ENCODE results near the gene FAXDC2. TPM values are rescaled to one million over a fixed set of nuclear protein-coding genes. Genes with fewer than 3 reads are reported as not detected.
A peak's percentile ranks its signal among the peaks of the same experiment; 100 is the strongest.

FAXDC2 gene
- total and polyA plus RNA-seq, 2 of the 13 experiments (the other 11 are each of a cell fraction or from before 2014, with no cell fraction given) = 4.7 to 58.8 TPM

DNA sequence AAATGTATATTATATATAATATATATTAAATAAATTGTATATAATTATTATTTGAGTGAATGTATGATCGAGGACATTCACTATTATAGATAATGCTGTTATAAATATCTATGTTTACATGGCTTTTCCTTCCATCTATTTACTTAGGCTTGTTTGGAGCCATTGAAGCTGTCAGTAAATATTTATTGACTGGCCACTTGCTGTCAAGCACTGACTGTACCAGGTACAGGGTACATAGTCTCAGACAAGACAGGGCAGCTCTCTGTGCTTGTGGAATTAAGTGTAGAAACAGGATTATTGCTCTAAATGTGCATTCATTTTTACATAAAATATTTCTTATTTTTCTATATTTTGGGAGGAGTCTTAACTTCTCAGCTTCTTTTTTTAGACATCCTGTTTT is 16.4 kb downstream of the FAXDC2 start (continued):
- TF ChIP-seq, protein P1, sequence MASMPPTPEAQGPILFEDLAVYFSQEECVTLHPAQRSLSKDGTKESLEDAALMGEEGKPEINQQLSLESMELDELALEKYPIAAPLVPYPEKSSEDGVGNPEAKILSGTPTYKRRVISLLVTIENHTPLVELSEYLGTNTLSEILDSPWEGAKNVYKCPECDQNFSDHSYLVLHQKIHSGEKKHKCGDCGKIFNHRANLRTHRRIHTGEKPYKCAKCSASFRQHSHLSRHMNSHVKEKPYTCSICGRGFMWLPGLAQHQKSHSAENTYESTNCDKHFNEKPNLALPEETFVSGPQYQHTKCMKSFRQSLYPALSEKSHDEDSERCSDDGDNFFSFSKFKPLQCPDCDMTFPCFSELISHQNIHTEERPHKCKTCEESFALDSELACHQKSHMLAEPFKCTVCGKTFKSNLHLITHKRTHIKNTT (CRISPR knock-in tag; IDR thresholded peaks at IDR 0.05) = no peak
- peak; percentile 86 for TF ChIP-seq HMG20A (CRISPR knock-in tag; IDR thresholded peaks at IDR 0.05; ENCODE audit: borderline replicate concordance)
- TF ChIP-seq ZNF589 (CRISPR knock-in tag; conservative IDR thresholded peaks at IDR 0.05) = no peak
- TF ChIP-seq, protein P2, sequence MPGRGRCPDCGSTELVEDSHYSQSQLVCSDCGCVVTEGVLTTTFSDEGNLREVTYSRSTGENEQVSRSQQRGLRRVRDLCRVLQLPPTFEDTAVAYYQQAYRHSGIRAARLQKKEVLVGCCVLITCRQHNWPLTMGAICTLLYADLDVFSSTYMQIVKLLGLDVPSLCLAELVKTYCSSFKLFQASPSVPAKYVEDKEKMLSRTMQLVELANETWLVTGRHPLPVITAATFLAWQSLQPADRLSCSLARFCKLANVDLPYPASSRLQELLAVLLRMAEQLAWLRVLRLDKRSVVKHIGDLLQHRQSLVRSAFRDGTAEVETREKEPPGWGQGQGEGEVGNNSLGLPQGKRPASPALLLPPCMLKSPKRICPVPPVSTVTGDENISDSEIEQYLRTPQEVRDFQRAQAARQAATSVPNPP (CRISPR knock-in tag; IDR thresholded peaks at IDR 0.05) = no peak
- TF ChIP-seq, protein P3, sequence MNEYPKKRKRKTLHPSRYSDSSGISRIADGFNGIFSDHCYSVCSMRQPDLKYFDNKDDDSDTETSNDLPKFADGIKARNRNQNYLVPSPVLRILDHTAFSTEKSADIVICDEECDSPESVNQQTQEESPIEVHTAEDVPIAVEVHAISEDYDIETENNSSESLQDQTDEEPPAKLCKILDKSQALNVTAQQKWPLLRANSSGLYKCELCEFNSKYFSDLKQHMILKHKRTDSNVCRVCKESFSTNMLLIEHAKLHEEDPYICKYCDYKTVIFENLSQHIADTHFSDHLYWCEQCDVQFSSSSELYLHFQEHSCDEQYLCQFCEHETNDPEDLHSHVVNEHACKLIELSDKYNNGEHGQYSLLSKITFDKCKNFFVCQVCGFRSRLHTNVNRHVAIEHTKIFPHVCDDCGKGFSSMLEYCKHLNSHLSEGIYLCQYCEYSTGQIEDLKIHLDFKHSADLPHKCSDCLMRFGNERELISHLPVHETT (CRISPR knock-in tag; conservative IDR thresholded peaks at IDR 0.05) = no peak
- TF ChIP-seq MTA1 (CRISPR knock-in tag; IDR thresholded peaks at IDR 0.05; ENCODE audit: borderline replicate concordance) = no peak
- TF ChIP-seq ZNF10 (CRISPR knock-in tag; IDR thresholded peaks at IDR 0.05; ENCODE audit: borderline replicate concordance, low read depth) = no peak
- TF ChIP-seq MTF1 (CRISPR knock-in tag; IDR thresholded peaks at IDR 0.05) = no peak
- TF ChIP-seq IKZF4 (CRISPR knock-in tag; IDR thresholded peaks at IDR 0.05; ENCODE audit: borderline replicate concordance, low read depth, not compliant biosample characterization) = no peak
- TF ChIP-seq ZNF570 (CRISPR knock-in tag; IDR thresholded peaks at IDR 0.05; ENCODE audit: borderline replicate concordance) = no peak
- TF ChIP-seq ZNF3 (CRISPR knock-in tag; IDR thresholded peaks at IDR 0.05) = no peak
- no peak for TF ChIP-seq MAFK (conservative IDR thresholded peaks at IDR 0.05 in 1 of 2, IDR thresholded peaks at IDR 0.05 in 1 of 2; ENCODE audit: low read length in 2 of 2)
- no peak for TF ChIP-seq ZNF260 (CRISPR knock-in tag; IDR thresholded peaks at IDR 0.05; ENCODE audit: borderline replicate concordance, low read depth)
- no peak for TF ChIP-seq MBD4 (IDR thresholded peaks at IDR 0.05; ENCODE audit: borderline replicate concordance, low read length)
- TF ChIP-seq ZKSCAN1 (IDR thresholded peaks at IDR 0.05; ENCODE audit: low read length) = no peak
- no peak for TF ChIP-seq ZNF773 (CRISPR knock-in tag; IDR thresholded peaks at IDR 0.05; ENCODE audit: borderline replicate concordance)
- TF ChIP-seq ZNF446 (CRISPR knock-in tag; IDR thresholded peaks at IDR 0.05) = no peak
- no peak for TF ChIP-seq ZFP41 (CRISPR knock-in tag; IDR thresholded peaks at IDR 0.05; ENCODE audit: borderline replicate concordance)
- TF ChIP-seq HNRNPUL1 (IDR thresholded peaks at IDR 0.05; ENCODE audit: low read depth, low read length) = no peak
- TF ChIP-seq, protein P4, sequence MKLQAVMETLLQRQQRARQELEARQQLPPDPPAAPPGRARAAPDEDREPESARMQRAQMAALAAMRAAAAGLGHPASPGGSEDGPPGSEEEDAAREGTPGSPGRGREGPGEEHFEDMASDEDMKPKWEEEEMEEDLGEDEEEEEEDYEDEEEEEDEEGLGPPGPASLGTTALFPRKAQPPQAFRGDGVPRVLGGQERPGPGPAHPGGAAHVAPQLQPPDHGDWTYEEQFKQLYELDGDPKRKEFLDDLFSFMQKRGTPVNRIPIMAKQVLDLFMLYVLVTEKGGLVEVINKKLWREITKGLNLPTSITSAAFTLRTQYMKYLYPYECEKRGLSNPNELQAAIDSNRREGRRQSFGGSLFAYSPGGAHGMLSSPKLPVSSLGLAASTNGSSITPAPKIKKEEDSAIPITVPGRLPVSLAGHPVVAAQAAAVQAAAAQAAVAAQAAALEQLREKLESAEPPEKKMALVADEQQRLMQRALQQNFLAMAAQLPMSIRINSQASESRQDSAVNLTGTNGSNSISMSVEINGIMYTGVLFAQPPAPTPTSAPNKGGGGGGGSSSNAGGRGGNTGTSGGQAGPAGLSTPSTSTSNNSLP (IDR thresholded peaks at IDR 0.05; ENCODE audit: low read depth, low read length) = no peak
- TF ChIP-seq ZNF263 (CRISPR knock-in tag; IDR thresholded peaks at IDR 0.05) = no peak
- no peak for TF ChIP-seq ZNF382 (CRISPR knock-in tag; IDR thresholded peaks at IDR 0.05; ENCODE audit: borderline replicate concordance)
- no peak for TF ChIP-seq SP140L (CRISPR knock-in tag; IDR thresholded peaks at IDR 0.05; ENCODE audit: borderline replicate concordance)
- TF ChIP-seq, protein P5, sequence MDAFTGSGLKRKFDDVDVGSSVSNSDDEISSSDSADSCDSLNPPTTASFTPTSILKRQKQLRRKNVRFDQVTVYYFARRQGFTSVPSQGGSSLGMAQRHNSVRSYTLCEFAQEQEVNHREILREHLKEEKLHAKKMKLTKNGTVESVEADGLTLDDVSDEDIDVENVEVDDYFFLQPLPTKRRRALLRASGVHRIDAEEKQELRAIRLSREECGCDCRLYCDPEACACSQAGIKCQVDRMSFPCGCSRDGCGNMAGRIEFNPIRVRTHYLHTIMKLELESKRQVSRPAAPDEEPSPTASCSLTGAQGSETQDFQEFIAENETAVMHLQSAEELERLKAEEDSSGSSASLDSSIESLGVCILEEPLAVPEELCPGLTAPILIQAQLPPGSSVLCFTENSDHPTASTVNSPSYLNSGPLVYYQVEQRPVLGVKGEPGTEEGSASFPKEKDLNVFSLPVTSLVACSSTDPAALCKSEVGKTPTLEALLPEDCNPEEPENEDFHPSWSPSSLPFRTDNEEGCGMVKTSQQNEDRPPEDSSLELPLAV (CRISPR knock-in tag; conservative IDR thresholded peaks at IDR 0.05; ENCODE audit: low read depth) = no peak
- TF ChIP-seq CHCHD3 (CRISPR knock-in tag; IDR thresholded peaks at IDR 0.05) = no peak

Data from HepG2 (cell line).